IPS-NIHi11 (cell line): ENCODE data around the gene ZNF783.

Experiments used
- DNase-seq: peaks from one replicate; pipeline ENCODE4 v3.0.0; 2012; ENCODE audit warnings: mixed read lengths, low spot score

The ZNF783 gene

GRCh38 chr7:149281508-149282330 lies 19.7 kb downstream of the ZNF783 start:
- no peak for DNase-seq

GRCh38 chr7:149282331-149282655 lies 20.3 kb downstream of the ZNF783 start:
- DNase-seq: no peak

DNA sequence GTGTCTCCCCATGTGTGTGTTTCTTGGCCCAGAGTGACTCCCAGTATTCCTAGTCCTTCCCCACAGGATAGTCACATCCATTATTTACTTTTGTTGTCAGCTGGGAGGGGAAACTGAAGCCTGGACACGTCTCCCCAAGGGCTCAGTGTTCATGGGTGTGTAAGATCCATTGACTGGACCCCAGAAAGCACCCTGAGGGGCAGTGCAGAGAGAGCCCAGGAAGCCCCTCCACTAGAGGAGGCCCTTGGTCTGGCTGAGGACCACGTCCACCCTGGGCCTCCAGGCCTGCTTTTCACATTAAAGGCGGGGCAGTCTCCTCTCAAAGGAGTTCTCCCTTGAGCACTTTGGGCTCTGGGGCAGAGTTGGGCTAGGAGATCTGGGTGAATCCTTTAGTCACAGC lies 21.3 kb downstream of the ZNF783 start:
- DNase-seq: no peak

DNA sequence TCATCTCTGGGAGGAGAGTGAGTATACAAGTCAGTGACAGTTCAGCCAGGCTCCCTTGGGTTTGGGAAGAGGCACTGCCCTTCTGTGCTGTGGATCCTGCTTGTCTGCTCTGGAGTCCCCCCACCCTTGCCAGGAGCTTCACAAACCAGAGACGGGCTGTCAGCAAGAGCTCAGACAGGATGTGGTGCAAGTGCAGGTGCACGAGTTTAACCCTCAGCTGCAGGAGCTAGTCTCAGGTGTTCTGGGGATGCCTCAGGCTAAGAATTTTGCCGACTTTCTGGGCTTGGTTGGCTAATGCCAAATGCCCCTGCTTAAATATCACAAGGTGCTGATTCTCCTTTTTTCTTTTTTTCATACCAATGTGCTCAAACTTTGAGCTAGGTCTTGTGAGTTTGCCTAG lies 22.3 kb downstream of the ZNF783 start:
- DNase-seq: no peak

DNA sequence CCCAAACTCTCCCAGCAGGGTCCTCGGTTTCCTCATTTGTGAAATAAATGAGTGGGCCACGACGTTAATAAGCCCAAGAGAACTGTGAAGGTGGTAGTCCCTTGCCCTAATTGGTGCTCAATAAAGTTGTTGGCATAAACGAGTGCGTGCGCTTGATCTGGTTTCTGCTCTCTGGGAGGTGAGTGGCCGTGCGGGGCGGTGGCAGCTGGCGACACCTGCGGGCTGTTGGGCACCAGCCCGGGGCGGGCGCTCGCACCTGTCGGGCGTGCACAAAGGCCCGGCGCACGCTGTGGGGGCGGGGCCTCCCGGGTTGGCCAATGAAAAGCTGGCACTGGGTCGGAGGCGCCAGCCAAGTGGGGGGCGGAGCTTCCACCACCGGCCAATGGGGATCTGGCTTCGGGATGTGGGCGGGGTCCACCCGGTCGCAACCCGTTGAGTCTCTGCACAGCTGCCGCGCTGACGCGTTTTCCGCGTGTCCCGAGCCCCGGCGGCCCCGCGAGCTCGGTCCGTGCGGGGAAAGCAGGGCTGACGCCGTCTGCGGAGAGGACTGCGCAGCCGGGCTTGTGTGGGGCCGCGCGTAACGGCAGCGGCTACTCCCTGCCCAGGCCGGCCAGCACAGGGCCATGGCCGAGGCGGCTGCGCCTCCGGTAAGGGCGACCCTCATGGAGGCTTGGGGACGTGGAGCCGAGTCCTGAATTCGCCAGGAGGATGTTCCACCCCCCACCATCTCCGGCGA lies 23.0 kb downstream of the ZNF783 start:
- peak; percentile 99 for DNase-seq

DNA sequence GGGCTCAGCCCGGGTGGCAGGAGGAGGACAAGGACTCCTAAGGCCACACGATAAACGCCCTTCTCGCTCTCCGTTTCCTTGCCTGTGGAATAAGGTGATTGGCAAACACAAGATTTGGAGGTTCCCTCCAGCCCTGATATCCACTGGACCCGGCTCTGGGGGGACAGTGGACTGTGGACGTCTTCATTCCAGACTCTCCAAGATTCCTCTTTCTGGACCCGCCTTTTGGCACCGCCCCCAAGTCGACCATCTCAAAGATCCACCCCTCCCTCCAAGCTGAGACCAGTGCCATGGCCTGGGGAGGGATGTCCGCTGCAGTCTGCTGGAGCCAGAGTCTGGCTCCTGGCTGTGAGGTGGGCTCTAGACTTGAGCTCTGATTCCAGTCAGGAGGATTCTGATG lies 23.6 kb downstream of the ZNF783 start:
- peak; percentile 57 for DNase-seq

DNA sequence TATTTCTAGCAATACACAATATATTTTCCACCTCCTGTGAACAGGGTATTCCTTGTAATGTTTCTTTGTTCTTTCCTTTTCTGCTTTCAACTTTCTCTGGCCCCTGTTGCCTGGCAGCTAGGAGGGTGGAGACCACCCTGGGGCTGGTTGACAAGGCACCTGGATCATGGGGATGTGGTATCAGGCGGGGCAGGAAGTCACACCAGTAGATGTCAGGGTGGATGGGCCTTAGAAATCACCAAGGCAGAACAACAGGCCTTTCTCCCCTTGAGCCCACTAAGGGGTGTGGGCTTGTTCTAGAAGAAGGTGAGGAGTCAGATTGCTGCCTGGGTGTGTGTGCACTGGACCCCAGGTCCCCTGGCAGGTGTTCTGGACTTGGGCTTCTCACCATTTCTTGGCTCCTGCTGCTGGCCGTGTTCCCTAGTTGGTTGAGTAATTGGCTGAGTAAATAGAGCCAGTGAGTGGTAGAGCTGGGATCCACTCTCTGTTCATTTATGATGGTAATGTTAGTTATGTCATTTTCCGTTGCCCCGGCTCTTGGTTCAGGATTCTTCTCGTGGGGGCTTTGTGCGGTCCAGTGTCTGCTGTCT lies 24.9 kb downstream of the ZNF783 start:
- no peak for DNase-seq

DNA sequence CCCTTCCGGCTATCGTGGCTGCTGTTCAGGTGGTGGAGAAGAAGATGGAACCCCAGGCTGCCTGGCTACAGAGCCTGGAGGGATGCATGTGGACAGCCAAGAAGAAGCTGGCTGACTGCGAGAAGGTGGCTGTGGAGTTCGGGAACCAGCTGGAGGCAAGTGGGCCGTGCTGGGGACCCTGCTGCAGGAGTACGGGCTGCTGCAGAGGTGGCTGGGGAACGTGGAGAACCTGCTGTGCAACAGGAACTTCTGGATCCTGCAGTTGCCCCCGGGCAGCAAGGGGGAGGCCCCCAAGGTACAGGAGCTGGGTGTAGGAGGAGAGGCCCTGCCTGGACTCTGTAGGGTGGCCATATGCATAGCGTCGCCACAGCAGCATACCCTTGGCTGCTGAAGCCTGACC lies 25.6 kb downstream of the ZNF783 start:
- DNase-seq: no peak

DNA sequence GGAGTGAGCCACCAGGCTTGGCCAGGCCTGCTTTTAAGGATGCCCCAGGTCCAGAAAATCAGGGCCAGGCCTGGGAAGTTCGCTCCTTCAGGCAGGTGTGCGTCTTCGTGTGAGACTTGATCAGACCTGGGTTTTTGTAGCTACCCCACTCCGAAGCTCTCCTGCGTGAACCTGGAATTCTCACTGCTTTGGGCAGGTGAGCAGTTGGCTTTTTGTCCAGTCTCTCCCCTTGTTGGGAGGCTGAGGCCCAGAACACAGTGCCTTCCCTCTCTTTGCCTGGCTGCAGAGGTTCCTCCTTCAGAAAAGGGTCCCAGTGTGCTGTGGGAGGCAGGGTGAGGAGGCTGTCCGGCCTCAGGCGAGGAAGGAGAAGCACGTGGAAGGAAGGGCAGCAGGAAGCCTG lies 27.3 kb downstream of the ZNF783 start:
- no peak for DNase-seq

DNA sequence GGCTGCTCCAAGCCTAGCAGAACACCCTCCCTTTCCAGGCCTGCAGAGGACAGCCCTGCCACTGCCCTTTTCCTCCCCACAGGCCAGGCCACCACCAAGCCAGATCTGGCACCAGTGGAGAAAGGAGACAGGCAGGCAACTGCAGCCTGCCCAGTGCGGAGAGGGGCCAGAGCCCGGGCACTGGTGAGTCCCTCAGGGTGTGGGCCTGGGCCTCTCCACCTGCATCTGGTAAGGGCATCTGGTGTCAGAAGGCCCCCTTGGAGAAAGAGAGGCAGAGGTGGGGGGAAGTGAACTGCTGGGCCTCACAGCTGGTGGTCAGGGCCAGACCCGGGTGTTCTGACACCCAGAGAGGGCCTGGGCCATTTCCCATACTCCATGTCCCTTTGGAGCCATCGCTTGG lies 27.9 kb downstream of the ZNF783 start:
- DNase-seq: no peak

- DNase-seq: no peak
Measured at GRCh38 chr7:149291036-149291780, 29.2 kb downstream of the ZNF783 start.

DNA sequence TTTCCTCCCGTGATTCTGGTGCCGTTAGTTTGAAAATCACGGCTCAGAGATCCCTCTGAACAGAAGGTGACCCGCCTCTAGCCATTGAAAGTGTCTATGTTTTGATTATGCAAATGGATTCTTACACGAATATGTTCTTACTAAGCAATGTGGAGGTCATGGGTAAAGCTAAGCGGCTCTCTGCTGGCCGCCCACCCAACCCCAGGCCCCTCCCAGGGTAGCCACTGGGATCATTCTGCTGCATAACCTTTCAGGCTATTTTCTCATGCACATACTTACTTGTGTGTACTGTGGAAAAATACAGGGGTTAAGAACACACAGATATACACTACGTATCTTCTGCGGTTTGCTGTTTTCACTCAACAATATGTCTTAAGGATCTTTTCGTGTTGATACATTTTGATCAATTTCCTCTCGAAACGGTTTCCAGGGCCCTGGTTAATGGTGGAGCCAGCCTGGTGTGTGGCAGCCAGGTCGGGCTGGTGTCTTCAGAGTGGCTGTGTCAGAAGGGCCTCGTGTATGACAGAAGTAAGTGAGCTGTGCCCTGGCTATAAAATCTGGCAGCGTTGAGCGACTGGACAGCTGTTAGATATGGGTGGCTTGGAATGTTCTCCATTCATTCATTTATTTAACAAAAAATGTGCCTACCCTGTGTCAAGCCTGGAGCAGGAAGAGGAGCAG lies 29.9 kb downstream of the ZNF783 start:
- DNase-seq: no peak

GRCh38 chr7:149292462-149292823 lies 30.4 kb downstream of the ZNF783 start:
- DNase-seq: peak; percentile 67

DNA sequence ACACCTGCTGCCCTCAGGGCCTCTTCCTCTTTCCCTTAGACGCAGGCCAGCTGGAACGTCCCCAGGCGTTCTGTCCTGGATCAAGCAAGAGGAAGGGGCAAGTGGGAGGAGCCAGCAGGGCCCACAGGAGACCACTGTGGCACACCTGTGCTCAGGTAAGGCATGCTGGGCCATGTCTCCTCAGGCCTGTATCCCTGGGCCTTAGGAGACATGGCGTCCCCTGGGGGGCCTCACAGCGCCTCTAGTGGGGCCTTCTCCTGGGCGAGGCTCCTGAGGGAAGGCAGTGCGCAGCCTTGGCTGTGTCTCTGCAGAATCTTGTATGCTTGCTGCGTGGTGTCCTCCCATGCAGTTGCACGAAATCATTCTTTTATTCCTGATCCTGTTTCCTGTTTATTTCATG lies 31.3 kb downstream of the ZNF783 start:
- DNase-seq: no peak

DNA sequence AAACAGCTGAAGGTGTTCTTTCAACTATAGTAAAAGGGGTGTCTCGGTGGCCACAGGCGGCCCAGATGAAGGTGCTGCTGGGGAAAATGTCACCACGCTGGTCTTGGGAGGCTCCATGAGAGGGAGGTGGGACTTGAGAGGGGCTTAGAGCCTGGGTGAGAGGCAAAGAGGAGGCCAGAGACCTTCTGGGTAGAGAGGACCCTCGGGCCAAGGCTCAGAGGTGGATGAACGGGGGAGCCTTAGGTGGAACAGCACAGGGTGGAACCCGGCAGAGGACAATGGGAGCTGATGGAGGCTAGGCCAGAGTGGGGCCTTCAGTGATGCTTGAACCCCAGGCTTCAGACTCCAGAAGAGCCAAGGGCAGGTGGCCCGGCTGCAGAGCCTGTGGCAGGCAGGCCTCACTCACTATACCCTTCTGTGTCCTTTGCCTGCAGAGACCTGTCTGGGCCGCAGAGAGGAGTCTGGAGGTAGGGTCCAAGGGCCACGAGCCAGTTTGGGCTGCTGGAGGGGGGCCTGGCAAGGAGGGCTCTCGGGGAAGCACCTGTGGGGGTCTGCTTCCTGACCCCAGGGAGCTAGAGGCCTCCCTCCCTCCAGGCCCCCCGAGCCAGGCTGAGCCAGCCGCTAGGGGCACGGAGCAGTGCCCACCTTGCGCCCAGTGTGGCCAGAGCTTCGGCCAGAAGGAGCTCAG lies 32.1 kb downstream of the ZNF783 start:
- no peak for DNase-seq

GRCh38 chr7:149294634-149295480 lies 32.9 kb downstream of the ZNF783 start:
- no peak for DNase-seq

- DNase-seq: no peak
Measured at GRCh38 chr7:149295481-149295850, 33.5 kb downstream of the ZNF783 start.

GRCh38 chr7:149296368-149296767 lies 34.4 kb downstream of the ZNF783 start:
- DNase-seq: no peak

DNA sequence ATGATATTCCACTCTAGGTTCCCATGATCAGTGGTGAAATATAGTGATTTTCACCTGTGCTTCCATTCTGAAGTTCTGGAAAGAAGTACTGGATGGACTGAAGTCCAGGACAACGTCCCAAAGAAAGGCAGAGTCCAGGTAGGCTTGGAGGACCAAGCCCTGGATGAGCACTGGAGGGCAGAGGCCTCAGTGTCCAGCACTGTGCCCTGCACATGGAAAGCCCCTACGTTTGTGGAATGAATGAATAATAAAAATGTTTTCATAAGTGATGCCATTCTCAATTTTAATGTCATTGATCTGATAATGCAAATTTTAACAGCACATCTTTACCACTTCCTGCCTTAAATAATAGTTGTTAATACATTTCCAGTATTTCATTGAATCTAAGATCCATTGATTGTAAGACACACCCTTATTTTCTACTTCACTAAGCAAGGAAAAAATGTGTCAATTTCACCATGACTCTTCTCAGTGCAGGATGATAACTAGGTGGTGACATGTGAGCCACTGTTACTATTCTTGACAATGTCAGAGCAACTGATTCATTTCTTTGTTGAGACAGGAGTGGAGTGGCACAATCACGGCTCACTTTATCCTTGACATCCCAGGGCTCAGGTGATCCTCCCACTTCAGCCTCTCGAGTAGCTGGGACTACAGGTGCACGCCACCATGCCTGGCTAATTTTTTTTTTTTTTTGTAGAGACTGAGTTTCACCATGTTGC lies 35.2 kb downstream of the ZNF783 start:
- DNase-seq: no peak
